A549 (cell line): Measurements from ENCODE around the gene LINGO3.

Source experiments
- CTCF ChIP-seq: fragments of >200 bp; sonication (Bioruptor Twin); formaldehyde crosslinking; IDR thresholded peaks from 3 replicates; pipeline ENCODE4 v1.5.1; 2016
- EHMT2 ChIP-seq: fragments of 200-600 bp; sonication (generic); IDR thresholded peaks from 2 replicates; pipeline ENCODE4 v1.6.1; 2016; ENCODE audit warnings: antibody characterized with exemption, low read depth, mild to moderate bottlenecking, moderate library complexity
- FOSL2 ChIP-seq, 2 experiments: fragments of 450-650 bp in 1 of 2; fragments of >200 bp in 1 of 2; sonication (Bioruptor Twin) in 1 of 2; formaldehyde crosslinking; IDR thresholded peaks; 2 replicates each; pipeline versions ENCODE4 v1.5.0 to v1.6.1; 2016 to 2020; ENCODE audit warnings: mild to moderate bottlenecking in 1 of 2, moderate library complexity in 1 of 2
- KDM5A ChIP-seq: fragments of 200-600 bp; sonication (generic); IDR thresholded peaks from 2 replicates; pipeline ENCODE4 v1.6.1; 2016; ENCODE audit warnings: antibody characterized with exemption, mild to moderate bottlenecking
- MAFK ChIP-seq: fragments of 450-650 bp; IDR thresholded peaks from 2 replicates; pipeline ENCODE4 v1.6.1; 2014; ENCODE audit not compliant: partially characterized antibody
- MAX ChIP-seq: IDR thresholded peaks from 2 replicates; pipeline ENCODE4 v1.6.1; 2012
- REST ChIP-seq: fragments of 200-600 bp; sonication (generic); IDR thresholded peaks from 2 replicates; pipeline ENCODE4 v1.6.1; 2016; ENCODE audit warnings: antibody characterized with exemption, mild to moderate bottlenecking, moderate library complexity
- TP53 ChIP-seq: fragments of 250-450 bp; sonication (Bioruptor Pico); IDR thresholded peaks from 2 replicates; pipeline ENCODE4 v1.5.0; 2021; ENCODE audit warnings: mild to moderate bottlenecking, moderate library complexity
- USF2 ChIP-seq: fragments of 450-650 bp; IDR thresholded peaks from 2 replicates; pipeline ENCODE4 v1.6.1; 2014; ENCODE audit warnings: antibody characterized with exemption
- ZFP36 ChIP-seq: fragments of 450-650 bp; IDR thresholded peaks from 2 replicates; pipeline ENCODE4 v1.6.1; 2014; ENCODE audit warnings: borderline replicate concordance; ENCODE audit not compliant: partially characterized antibody

- no peak for TF ChIP-seq CTCF
- TF ChIP-seq USF2 = no peak
- no peak for TF ChIP-seq MAFK
- no peak for TF ChIP-seq MAX
- no peak for TF ChIP-seq ZFP36
- no peak for TF ChIP-seq TP53
- no peak for TF ChIP-seq REST
- TF ChIP-seq FOSL2 (IDR thresholded peaks at IDR 0.05) = no peak
- no peak for TF ChIP-seq FOSL2 (CRISPR knock-in tag; IDR thresholded peaks at IDR 0.05)
- TF ChIP-seq KDM5A = no peak
- TF ChIP-seq EHMT2 = no peak
Observed at GRCh38 chr19:2307518-2308012, 389 bp downstream of the LINGO3 start.
